Measurements from ENCODE around the gene QKI. TPM values are rescaled to one million over a fixed set of nuclear protein-coding genes. Genes with fewer than 3 reads are reported as not detected.
"Not testable (repeated sequence)": the region's sequence is repeated elsewhere in the genome, so short reads cannot be mapped to it uniquely, and the experiment has no call there.

The QKI gene
- total RNA-seq, 1 donor from 2014 or later = 290 TPM

DNA sequence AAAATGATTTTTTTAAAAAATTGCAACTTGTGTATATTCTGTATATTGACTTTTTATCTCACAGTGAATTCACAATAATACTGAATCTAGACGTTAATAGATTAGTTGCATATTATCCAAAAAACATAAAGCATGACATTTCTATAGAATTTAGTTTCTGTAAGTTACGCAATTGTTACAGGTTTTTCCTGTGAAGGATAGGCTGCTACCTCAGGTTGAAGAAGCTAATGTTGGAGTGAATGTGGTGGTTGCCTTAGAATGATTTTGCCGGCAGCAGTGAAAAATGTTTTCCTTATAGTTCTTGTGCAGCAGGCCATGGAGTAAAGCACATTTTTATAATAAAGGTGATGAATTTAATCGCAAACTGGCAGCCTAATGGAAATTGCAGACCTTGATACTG lies 20.5 kb downstream of the QKI start:
- Mint-ChIP-seq H3K9me3 (ENCODE audit: unreplicated experiment) (no peaks in the 10 kb centered on the region), H3K27ac (ENCODE audit: unreplicated experiment) (no peak overlapping the region), H3K4me3 (ENCODE audit: unreplicated experiment) (no peak overlapping the region), H3K4me1 (ENCODE audit: unreplicated experiment) (peaks cover 66% of the 10 kb centered on the region), H3K36me3 (ENCODE audit: unreplicated experiment) (peaks cover 5% of the 10 kb centered on the region), H3K27me3 (ENCODE audit: unreplicated experiment) (no peaks in the 10 kb centered on the region)
- DNase-seq (ENCODE audit: extremely low spot score, unreplicated experiment) = no peak
- TF ChIP-seq, protein P1, sequence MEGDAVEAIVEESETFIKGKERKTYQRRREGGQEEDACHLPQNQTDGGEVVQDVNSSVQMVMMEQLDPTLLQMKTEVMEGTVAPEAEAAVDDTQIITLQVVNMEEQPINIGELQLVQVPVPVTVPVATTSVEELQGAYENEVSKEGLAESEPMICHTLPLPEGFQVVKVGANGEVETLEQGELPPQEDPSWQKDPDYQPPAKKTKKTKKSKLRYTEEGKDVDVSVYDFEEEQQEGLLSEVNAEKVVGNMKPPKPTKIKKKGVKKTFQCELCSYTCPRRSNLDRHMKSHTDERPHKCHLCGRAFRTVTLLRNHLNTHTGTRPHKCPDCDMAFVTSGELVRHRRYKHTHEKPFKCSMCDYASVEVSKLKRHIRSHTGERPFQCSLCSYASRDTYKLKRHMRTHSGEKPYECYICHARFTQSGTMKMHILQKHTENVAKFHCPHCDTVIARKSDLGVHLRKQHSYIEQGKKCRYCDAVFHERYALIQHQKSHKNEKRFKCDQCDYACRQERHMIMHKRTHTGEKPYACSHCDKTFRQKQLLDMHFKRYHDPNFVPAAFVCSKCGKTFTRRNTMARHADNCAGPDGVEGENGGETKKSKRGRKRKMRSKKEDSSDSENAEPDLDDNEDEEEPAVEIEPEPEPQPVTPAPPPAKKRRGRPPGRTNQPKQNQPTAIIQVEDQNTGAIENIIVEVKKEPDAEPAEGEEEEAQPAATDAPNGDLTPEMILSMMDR (IDR thresholded peaks at IDR 0.05) = no peak

DNA sequence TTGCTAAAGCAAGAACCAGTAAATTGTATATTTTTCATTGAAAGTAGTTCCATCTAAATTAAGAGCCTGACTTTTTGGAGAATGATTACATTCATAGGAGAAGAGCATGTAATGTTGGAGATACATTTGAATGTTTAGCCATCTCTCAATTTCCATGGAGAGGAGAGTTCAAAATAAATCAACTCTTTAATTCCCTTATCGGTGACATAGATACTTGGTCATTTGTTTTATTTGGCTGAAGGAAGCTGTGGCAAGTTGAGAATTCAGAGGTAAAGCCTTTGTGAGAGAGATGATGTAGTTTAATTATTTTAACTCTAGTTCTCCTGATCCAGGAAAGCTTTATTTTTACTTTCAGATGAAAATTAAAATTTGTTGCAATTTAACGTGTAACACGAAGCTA lies 22.3 kb downstream of the QKI start:
- TF ChIP-seq, protein P1 (IDR thresholded peaks at IDR 0.05) = no peak
- Mint-ChIP-seq H3K27ac (ENCODE audit: unreplicated experiment) (no peak overlapping the region), H3K9me3 (ENCODE audit: unreplicated experiment) (no peaks in the 10 kb centered on the region), H3K4me1 (ENCODE audit: unreplicated experiment) (peaks cover 61% of the 10 kb centered on the region), H3K27me3 (ENCODE audit: unreplicated experiment) (no peaks in the 10 kb centered on the region), H3K4me3 (ENCODE audit: unreplicated experiment) (no peak overlapping the region), H3K36me3 (ENCODE audit: unreplicated experiment) (peaks cover 5% of the 10 kb centered on the region)
- DNase-seq (ENCODE audit: extremely low spot score, unreplicated experiment) = no peak

DNA sequence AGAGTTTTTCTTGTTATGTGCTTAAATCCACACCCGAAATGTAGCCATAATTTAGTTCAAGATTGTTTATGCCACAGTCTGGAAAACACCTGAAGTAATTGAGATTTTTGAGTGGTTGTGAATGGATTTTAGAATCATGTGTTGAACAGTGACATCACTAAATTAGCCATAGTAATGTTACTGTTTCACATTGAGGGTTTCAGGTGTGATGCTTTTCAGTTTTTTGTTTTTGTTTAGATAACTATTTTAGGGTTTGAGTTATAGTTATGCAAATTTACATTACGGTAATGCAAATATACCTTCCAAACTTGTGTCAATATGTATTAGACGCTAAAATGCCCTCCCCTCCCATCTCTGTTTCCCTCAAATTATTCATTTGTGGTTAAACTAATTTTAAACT lies 22.9 kb downstream of the QKI start:
- Mint-ChIP-seq H3K4me1 (ENCODE audit: unreplicated experiment) (peaks cover 61% of the 10 kb centered on the region), H3K9me3 (ENCODE audit: unreplicated experiment) (no peaks in the 10 kb centered on the region), H3K4me3 (ENCODE audit: unreplicated experiment) (no peak overlapping the region), H3K27me3 (ENCODE audit: unreplicated experiment) (no peaks in the 10 kb centered on the region), H3K27ac (ENCODE audit: unreplicated experiment) (no peak overlapping the region), H3K36me3 (ENCODE audit: unreplicated experiment) (peaks cover 5% of the 10 kb centered on the region)
- TF ChIP-seq, protein P1 (IDR thresholded peaks at IDR 0.05) = no peak
- no peak for DNase-seq (ENCODE audit: extremely low spot score, unreplicated experiment)

DNA sequence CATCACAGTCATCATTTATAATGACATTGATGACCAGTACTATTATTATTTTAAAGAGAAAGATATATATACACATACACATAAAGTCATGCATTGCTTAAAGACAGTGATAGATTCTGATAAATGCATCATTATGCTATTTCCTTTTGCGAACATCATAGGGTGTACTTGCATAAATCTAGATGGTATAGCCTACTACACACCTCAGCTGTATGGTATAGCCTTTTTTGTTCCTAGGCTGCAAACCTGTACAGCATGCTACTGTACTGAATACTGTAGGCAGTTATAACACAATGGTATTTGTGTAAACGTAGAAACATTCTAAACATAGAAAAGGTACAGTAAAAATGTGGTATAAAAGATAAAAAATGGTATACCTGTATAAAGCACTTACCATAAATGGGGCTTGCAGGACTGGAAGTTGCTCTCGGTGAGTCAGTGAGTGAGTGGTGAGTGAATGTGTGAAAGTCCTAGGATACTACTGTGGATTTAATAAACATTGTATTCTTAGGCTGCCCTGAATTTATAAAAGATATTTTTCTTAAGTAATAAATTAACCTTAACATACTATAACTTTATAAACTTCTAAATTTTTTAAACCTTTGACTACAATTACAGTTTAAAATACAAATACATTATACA lies 23.9 kb downstream of the QKI start:
- peaks cover 56% of the 10 kb centered on the region for H3K4me1 Mint-ChIP-seq (ENCODE audit: unreplicated experiment)
- peaks cover 5% of the 10 kb centered on the region for H3K36me3 Mint-ChIP-seq (ENCODE audit: unreplicated experiment)
- H3K27ac Mint-ChIP-seq (ENCODE audit: unreplicated experiment) = no peak overlapping the region
- H3K4me3 Mint-ChIP-seq (ENCODE audit: unreplicated experiment) = no peak overlapping the region
- H3K27me3 Mint-ChIP-seq (ENCODE audit: unreplicated experiment) = no peaks in the 10 kb centered on the region
- H3K9me3 Mint-ChIP-seq (ENCODE audit: unreplicated experiment) = no peaks in the 10 kb centered on the region
- TF ChIP-seq, protein P1 (IDR thresholded peaks at IDR 0.05) = no peak
- no peak for DNase-seq (ENCODE audit: extremely low spot score, unreplicated experiment)

DNA sequence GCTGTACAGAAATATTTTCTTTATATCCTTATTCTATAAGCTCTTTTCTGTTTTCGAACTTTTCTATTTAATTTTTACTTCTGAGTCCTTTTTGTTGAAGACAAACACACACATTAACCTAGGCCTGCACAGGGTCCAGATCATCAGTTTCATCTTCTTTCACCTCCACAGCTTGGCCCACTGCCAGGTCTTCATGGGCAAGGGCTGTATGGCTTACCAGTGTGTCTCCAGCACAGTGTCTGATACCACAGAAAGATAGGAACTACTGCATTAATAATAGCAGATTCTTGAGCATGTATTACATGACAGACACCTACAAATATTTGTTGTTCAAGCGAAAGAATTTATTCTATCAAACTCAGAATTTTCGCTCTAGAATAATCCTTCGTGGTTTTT lies 24.4 kb downstream of the QKI start:
- no peak for DNase-seq (ENCODE audit: extremely low spot score, unreplicated experiment)
- H3K27me3 Mint-ChIP-seq (ENCODE audit: unreplicated experiment) = no peaks in the 10 kb centered on the region
- peaks cover 5% of the 10 kb centered on the region for H3K36me3 Mint-ChIP-seq (ENCODE audit: unreplicated experiment)
- no peak overlapping the region for H3K27ac Mint-ChIP-seq (ENCODE audit: unreplicated experiment)
- TF ChIP-seq, protein P1 (IDR thresholded peaks at IDR 0.05) = no peak
- H3K4me1 Mint-ChIP-seq (ENCODE audit: unreplicated experiment) = peaks cover 57% of the 10 kb centered on the region
- H3K4me3 Mint-ChIP-seq (ENCODE audit: unreplicated experiment) = no peak overlapping the region
- H3K9me3 Mint-ChIP-seq (ENCODE audit: unreplicated experiment) = no peaks in the 10 kb centered on the region

DNA sequence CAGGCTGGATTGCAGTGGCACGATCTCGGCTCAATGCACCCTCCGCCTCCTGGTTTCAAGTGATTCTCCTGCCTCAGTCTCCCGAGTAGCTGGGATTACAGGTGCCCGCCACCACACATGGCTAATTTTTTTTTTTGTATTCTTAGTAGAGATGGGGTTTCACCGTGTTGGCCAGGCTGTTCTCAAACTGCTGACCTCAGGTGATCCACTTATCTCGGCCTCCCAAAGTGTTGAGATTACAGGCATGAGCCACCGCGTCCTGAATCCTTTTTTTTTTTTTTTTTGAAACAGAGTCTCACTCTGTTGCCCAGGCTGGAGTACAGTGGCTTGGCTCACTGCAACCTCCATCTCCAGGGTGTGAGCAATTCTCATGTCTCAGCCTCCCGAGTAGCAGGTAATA lies 24.9 kb downstream of the QKI start:
- not testable (repeated sequence) for H3K9me3 Mint-ChIP-seq (ENCODE audit: unreplicated experiment); H3K4me3 Mint-ChIP-seq (ENCODE audit: unreplicated experiment); H3K36me3 Mint-ChIP-seq (ENCODE audit: unreplicated experiment); H3K27ac Mint-ChIP-seq (ENCODE audit: unreplicated experiment); DNase-seq (ENCODE audit: extremely low spot score, unreplicated experiment); H3K27me3 Mint-ChIP-seq (ENCODE audit: unreplicated experiment)
- H3K4me1 Mint-ChIP-seq (ENCODE audit: unreplicated experiment) = peaks cover 59% of the 10 kb centered on the region

All from osteocyte (in vitro differentiated cells).